ENCODE data around the gene KIAA1755.

DNA sequence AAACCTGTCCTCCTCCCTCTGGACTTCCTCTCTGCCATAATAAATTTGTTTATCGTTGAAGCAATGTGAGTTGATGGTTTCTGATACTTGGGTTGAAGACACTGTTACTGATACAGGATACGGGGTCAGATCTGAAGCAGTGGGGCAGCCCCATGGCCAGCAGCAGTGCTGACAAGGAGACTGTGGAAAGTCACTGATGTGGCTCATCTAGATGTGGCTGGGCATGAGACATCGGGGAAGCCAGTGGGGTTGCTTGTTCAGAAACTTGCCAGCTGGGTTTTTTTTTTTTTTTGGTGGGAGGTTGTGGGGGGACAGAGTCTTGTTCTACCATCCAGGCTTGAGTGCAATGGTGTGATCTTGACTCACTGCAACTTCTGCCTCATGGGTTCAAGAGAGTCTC, 40.8 kb upstream of the KIAA1755 start:
- TF ChIP-seq CTCF (IDR thresholded peaks at IDR 0.05) = no peak
- no peak for TF ChIP-seq POLR2A (IDR thresholded peaks at IDR 0.05)

All from heart left ventricle (tissue), 13 donors.